ENCODE data around the gene TMTC2. TPM values are rescaled to one million over a fixed set of nuclear protein-coding genes. Genes with fewer than 3 reads are reported as not detected.

The TMTC2 gene
- total and polyA plus RNA-seq, 2 experiments from 2014 or later: 0.36 to 5.6 TPM

- Histone ChIP-seq H3K9ac (no peak overlapping the region), H3K4me2 (ENCODE audit: unreplicated experiment) (no peak overlapping the region), H4K20me1 (ENCODE audit: insufficient read depth) (no peaks in the 10 kb centered on the region), H3K27me3 (replicated peaks; ENCODE audit: insufficient read depth) (no peaks in the 10 kb centered on the region), H3K4me1 (ENCODE audit: insufficient read depth) (no peaks in the 10 kb centered on the region), H3F3A (ENCODE audit: insufficient read depth) (no peaks in the 10 kb centered on the region), H3K9me2 (ENCODE audit: insufficient read depth) (no peaks in the 10 kb centered on the region), H3K27ac (no peak overlapping the region), H3K4me3 (no peak overlapping the region), H3K36me3 (ENCODE audit: low read depth) (no peaks in the 10 kb centered on the region), H3K79me2 (ENCODE audit: insufficient read depth) (no peaks in the 10 kb centered on the region), H2AFZ (no peak overlapping the region), H3K9me3 (ENCODE audit: low read depth) (no peaks in the 10 kb centered on the region)
- TF ChIP-seq EZH2 (IDR thresholded peaks at IDR 0.05; ENCODE audit: insufficient read depth, poor library complexity, severe bottlenecking): no peak
- TF ChIP-seq EZH2phosphoT487 (IDR thresholded peaks at IDR 0.05; ENCODE audit: insufficient read depth, low read depth): no peak
- DNase-seq: no peak
- WGBS, 2 experiments (ENCODE audit: low coverage in 1 of 2, low lambda C conversion rate in 2 of 2, missing lambda C conversion rate in 2 of 2): 67 to 73% methylated on average over 3 of the region's 3 CpGs
- in situ Hi-C loops (cut with MboI): no loop called here
These were observed 27.7 kb downstream of the TMTC2 start for GRCh38 chr12:82714427-82714826.

GRCh38 chr12:82721726-82722125 lies 35.0 kb downstream of the TMTC2 start:
- H3F3A ChIP-seq (ENCODE audit: insufficient read depth): no peaks in the 10 kb centered on the region
- no peaks in the 10 kb centered on the region; the same call in 1 of the 2 replicates for H3K9me2 ChIP-seq (ENCODE audit: insufficient read depth)
- in situ Hi-C loops (cut with MboI): no loop called here
- no peaks in the 10 kb centered on the region for H3K36me3 ChIP-seq (ENCODE audit: low read depth)
- no peak overlapping the region for H3K4me2 ChIP-seq (ENCODE audit: unreplicated experiment)
- 92 to 93% methylated on average over 1 of the region's 1 CpG for WGBS, 2 experiments (ENCODE audit: low coverage in 1 of 2, low lambda C conversion rate in 2 of 2, missing lambda C conversion rate in 2 of 2)
- H3K4me3 ChIP-seq: no peak overlapping the region
- H4K20me1 ChIP-seq (ENCODE audit: insufficient read depth): no peaks in the 10 kb centered on the region
- no peaks in the 10 kb centered on the region for H3K9me3 ChIP-seq (ENCODE audit: low read depth)
- TF ChIP-seq EZH2phosphoT487 (IDR thresholded peaks at IDR 0.05; ENCODE audit: insufficient read depth, low read depth) (no peak), EZH2 (IDR thresholded peaks at IDR 0.05; ENCODE audit: insufficient read depth, poor library complexity, severe bottlenecking) (no peak)
- H3K27ac ChIP-seq: no peak overlapping the region
- no peaks in the 10 kb centered on the region for H3K27me3 ChIP-seq (replicated peaks; ENCODE audit: insufficient read depth)
- DNase-seq: no peak
- no peak overlapping the region for H3K9ac ChIP-seq
- no peak overlapping the region for H2AFZ ChIP-seq
- H3K79me2 ChIP-seq (ENCODE audit: insufficient read depth): no peaks in the 10 kb centered on the region
- H3K4me1 ChIP-seq (ENCODE audit: insufficient read depth): no peaks in the 10 kb centered on the region

GRCh38 chr12:82723093-82723492 lies 36.4 kb downstream of the TMTC2 start:
- DNase-seq: no peak
- Histone ChIP-seq H3K36me3 (ENCODE audit: low read depth) (no peaks in the 10 kb centered on the region), H3K9me2 (ENCODE audit: insufficient read depth) (no peaks in the 10 kb centered on the region; the same call in 1 of the 2 replicates), H4K20me1 (ENCODE audit: insufficient read depth) (no peaks in the 10 kb centered on the region), H3K4me1 (ENCODE audit: insufficient read depth) (no peaks in the 10 kb centered on the region), H3K9me3 (ENCODE audit: low read depth) (no peaks in the 10 kb centered on the region), H3K79me2 (ENCODE audit: insufficient read depth) (no peaks in the 10 kb centered on the region), H3K27me3 (replicated peaks; ENCODE audit: insufficient read depth) (no peaks in the 10 kb centered on the region), H2AFZ (no peak overlapping the region), H3K27ac (no peak overlapping the region), H3K4me3 (no peak overlapping the region), H3K4me2 (ENCODE audit: unreplicated experiment) (no peak overlapping the region), H3K9ac (no peak overlapping the region), H3F3A (ENCODE audit: insufficient read depth) (no peaks in the 10 kb centered on the region)
- WGBS, 2 experiments (ENCODE audit: low coverage in 1 of 2, low lambda C conversion rate in 2 of 2, missing lambda C conversion rate in 2 of 2): 85 to 89% methylated on average over 4 of the region's 4 CpGs
- TF ChIP-seq EZH2 (IDR thresholded peaks at IDR 0.05; ENCODE audit: insufficient read depth, poor library complexity, severe bottlenecking) (no peak), EZH2phosphoT487 (IDR thresholded peaks at IDR 0.05; ENCODE audit: insufficient read depth, low read depth) (no peak)
- in situ Hi-C loops (cut with MboI): no loop called here

GRCh38 chr12:82723891-82724290 lies 37.2 kb downstream of the TMTC2 start:
- no peak for TF ChIP-seq EZH2phosphoT487 (IDR thresholded peaks at IDR 0.05; ENCODE audit: insufficient read depth, low read depth)
- no peak for TF ChIP-seq EZH2 (IDR thresholded peaks at IDR 0.05; ENCODE audit: insufficient read depth, poor library complexity, severe bottlenecking)
- Histone ChIP-seq H3K9me3 (ENCODE audit: low read depth) (no peaks in the 10 kb centered on the region), H3K36me3 (ENCODE audit: low read depth) (no peaks in the 10 kb centered on the region), H3K27me3 (replicated peaks; ENCODE audit: insufficient read depth) (no peaks in the 10 kb centered on the region), H3K79me2 (ENCODE audit: insufficient read depth) (no peaks in the 10 kb centered on the region), H3K9ac (no peak overlapping the region), H3K4me1 (ENCODE audit: insufficient read depth) (no peaks in the 10 kb centered on the region), H3K9me2 (ENCODE audit: insufficient read depth) (no peaks in the 10 kb centered on the region; the same call in 1 of the 2 replicates), H3K4me3 (no peak overlapping the region), H3K27ac (no peak overlapping the region), H2AFZ (no peak overlapping the region), H3F3A (ENCODE audit: insufficient read depth) (no peaks in the 10 kb centered on the region), H3K4me2 (ENCODE audit: unreplicated experiment) (no peak overlapping the region), H4K20me1 (ENCODE audit: insufficient read depth) (no peaks in the 10 kb centered on the region)
- in situ Hi-C loops (cut with MboI): no loop called here
- WGBS, 2 experiments (ENCODE audit: low coverage in 1 of 2, low lambda C conversion rate in 2 of 2, missing lambda C conversion rate in 2 of 2): 46 to 66% methylated on average over 2 of the region's 2 CpGs
- DNase-seq: no peak

GRCh38 chr12:82725741-82726140 lies 39.0 kb downstream of the TMTC2 start:
- 82 to 100% methylated on average over 1 of the region's 1 CpG for WGBS, 2 experiments (ENCODE audit: low coverage in 1 of 2, low lambda C conversion rate in 2 of 2, missing lambda C conversion rate in 2 of 2)
- H3K9me2 ChIP-seq (ENCODE audit: insufficient read depth): no peaks in the 10 kb centered on the region; the same call in 1 of the 2 replicates
- TF ChIP-seq EZH2 (IDR thresholded peaks at IDR 0.05; ENCODE audit: insufficient read depth, poor library complexity, severe bottlenecking): no peak
- peaks cover 5% of the 10 kb centered on the region for H3F3A ChIP-seq (ENCODE audit: insufficient read depth)
- no peaks in the 10 kb centered on the region for H3K79me2 ChIP-seq (ENCODE audit: insufficient read depth)
- no peaks in the 10 kb centered on the region for H3K36me3 ChIP-seq (ENCODE audit: low read depth)
- no peak for DNase-seq
- no peak overlapping the region for H3K9ac ChIP-seq
- H3K9me3 ChIP-seq (ENCODE audit: low read depth): no peaks in the 10 kb centered on the region
- H3K27me3 ChIP-seq (replicated peaks; ENCODE audit: insufficient read depth): no peaks in the 10 kb centered on the region
- H3K4me3 ChIP-seq: no peak overlapping the region
- H4K20me1 ChIP-seq (ENCODE audit: insufficient read depth): no peaks in the 10 kb centered on the region
- in situ Hi-C loops (cut with MboI): no loop called here
- no peak overlapping the region for H3K27ac ChIP-seq
- H3K4me1 ChIP-seq (ENCODE audit: insufficient read depth): no peaks in the 10 kb centered on the region
- no peak overlapping the region for H3K4me2 ChIP-seq (ENCODE audit: unreplicated experiment)
- no peak overlapping the region for H2AFZ ChIP-seq

All from GM23248 (cell line).